Measurements from ENCODE around the gene OR2T11. TPM values are rescaled to one million over a fixed set of nuclear protein-coding genes. Genes with fewer than 3 reads are reported as not detected.

OR2T11 gene
- total RNA-seq, 1 donor from 2014 or later: not detected

GRCh38 chr1:248597589-248597988 lies 37.3 kb downstream of the OR2T11 start, which contains the start of gene OR2T10:
Gene OR2T10 (minus strand): TSS chr1:248597700. CDS start chr1:248593768, 3,932 bp downstream.
- FAIRE-seq (no peak), DNase-seq (ENCODE audit: low read depth) (no peak)

GRCh38 chr1:248596615-248597014 lies 38.3 kb downstream of the OR2T11 start:
- Mint-ChIP-seq H3K4me3 (ENCODE audit: unreplicated experiment) (no peak overlapping the region), H3K9me3 (ENCODE audit: unreplicated experiment) (no peaks in the 10 kb centered on the region), H3K4me1 (ENCODE audit: low read depth, unreplicated experiment) (no peaks in the 10 kb centered on the region), H3K27ac (ENCODE audit: unreplicated experiment) (no peak overlapping the region), H3K27me3 (ENCODE audit: low read depth, unreplicated experiment) (no peaks in the 10 kb centered on the region), H3K36me3 (ENCODE audit: low read depth, unreplicated experiment) (no peaks in the 10 kb centered on the region)
- H3K9ac ChIP-seq (ENCODE audit: low read length): no peak overlapping the region
- TF ChIP-seq EZH2 (IDR thresholded peaks at IDR 0.05; ENCODE audit: insufficient read depth, low read length): no peak
- TF ChIP-seq CTCF (IDR thresholded peaks at IDR 0.05; ENCODE audit: insufficient read depth, low read depth, low read length): no peak
- H3K36me3 ChIP-seq (ENCODE audit: insufficient read depth, low read length): no peaks in the 10 kb centered on the region
- H3K79me2 ChIP-seq (ENCODE audit: insufficient read depth, low read length): no peaks in the 10 kb centered on the region
- FAIRE-seq: no peak
- peaks cover 16% of the 10 kb centered on the region for H3K9me3 ChIP-seq (ENCODE audit: insufficient read depth, low read depth, low read length)
- no peak overlapping the region for H3K27ac ChIP-seq (ENCODE audit: low read depth, low read length)
- H3K27me3 ChIP-seq (ENCODE audit: insufficient read depth, low read length): no peaks in the 10 kb centered on the region
- DNase-seq (ENCODE audit: low read depth): no peak
- H4K20me1 ChIP-seq (ENCODE audit: insufficient read depth, low read length): no peaks in the 10 kb centered on the region
- no peak overlapping the region for H3K4me2 ChIP-seq (ENCODE audit: low read length)
- no peak overlapping the region for H3K4me3 ChIP-seq (ENCODE audit: insufficient read depth, low read depth, low read length)
- no peaks in the 10 kb centered on the region for H3K4me1 ChIP-seq (ENCODE audit: insufficient read depth, low read length)
- no peak overlapping the region for H2AFZ ChIP-seq (ENCODE audit: low read depth, low read length)

More at GRCh38 chr1:248597589-248597988, 37.3 kb downstream of the OR2T11 start, which contains the start of gene OR2T10:
- no peaks in the 10 kb centered on the region for H3K9me3 Mint-ChIP-seq (ENCODE audit: unreplicated experiment)
- no peak within 1 kb of the TSS for H3K4me2 ChIP-seq (ENCODE audit: low read length)
- no peaks in the 10 kb centered on the region for H3K79me2 ChIP-seq (ENCODE audit: insufficient read depth, low read length)
- H3K4me1 Mint-ChIP-seq (ENCODE audit: low read depth, unreplicated experiment): no peaks in the 10 kb centered on the region
- no peaks in the 10 kb centered on the region for H3K27me3 ChIP-seq (ENCODE audit: insufficient read depth, low read length)
- H3K4me1 ChIP-seq (ENCODE audit: insufficient read depth, low read length): no peaks in the 10 kb centered on the region
- H3K36me3 Mint-ChIP-seq (ENCODE audit: low read depth, unreplicated experiment): no peaks in the 10 kb centered on the region
- TF ChIP-seq CTCF (IDR thresholded peaks at IDR 0.05; ENCODE audit: insufficient read depth, low read depth, low read length) (no peak), EZH2 (IDR thresholded peaks at IDR 0.05; ENCODE audit: insufficient read depth, low read length) (no peak)
- no peaks in the 10 kb centered on the region for H4K20me1 ChIP-seq (ENCODE audit: insufficient read depth, low read length)
- H3K27ac Mint-ChIP-seq (ENCODE audit: unreplicated experiment): no peak within 1 kb of the TSS
- H2AFZ ChIP-seq (ENCODE audit: low read depth, low read length): no peak within 1 kb of the TSS
- no peaks in the 10 kb centered on the region for H3K27me3 Mint-ChIP-seq (ENCODE audit: low read depth, unreplicated experiment)
- H3K4me3 Mint-ChIP-seq (ENCODE audit: unreplicated experiment): no peak within 1 kb of the TSS
- H3K36me3 ChIP-seq (ENCODE audit: insufficient read depth, low read length): no peaks in the 10 kb centered on the region
- no peak within 1 kb of the TSS for H3K4me3 ChIP-seq (ENCODE audit: insufficient read depth, low read depth, low read length)
- peaks cover 15% of the 10 kb centered on the region for H3K9me3 ChIP-seq (ENCODE audit: insufficient read depth, low read depth, low read length)
- no peak within 1 kb of the TSS for H3K27ac ChIP-seq (ENCODE audit: low read depth, low read length)
- H3K9ac ChIP-seq (ENCODE audit: low read length): no peak within 1 kb of the TSS

- Mint-ChIP-seq H3K4me1 (ENCODE audit: low read depth, unreplicated experiment) (no peaks in the 10 kb centered on the region), H3K27me3 (ENCODE audit: low read depth, unreplicated experiment) (no peaks in the 10 kb centered on the region), H3K27ac (ENCODE audit: unreplicated experiment) (no peak overlapping the region), H3K9me3 (ENCODE audit: unreplicated experiment) (peaks cover 2% of the 10 kb centered on the region), H3K4me3 (ENCODE audit: unreplicated experiment) (no peak overlapping the region), H3K36me3 (ENCODE audit: low read depth, unreplicated experiment) (no peaks in the 10 kb centered on the region)
- DNase-seq (ENCODE audit: low read depth) (no peak), FAIRE-seq (no peak)
- H3K27ac ChIP-seq (ENCODE audit: low read depth, low read length): no peak overlapping the region
- H2AFZ ChIP-seq (ENCODE audit: low read depth, low read length): no peak overlapping the region
- H3K9ac ChIP-seq (ENCODE audit: low read length): no peak overlapping the region
- no peak overlapping the region for H3K4me3 ChIP-seq (ENCODE audit: insufficient read depth, low read depth, low read length)
- no peaks in the 10 kb centered on the region for H3K4me1 ChIP-seq (ENCODE audit: insufficient read depth, low read length)
- H3K36me3 ChIP-seq (ENCODE audit: insufficient read depth, low read length): no peaks in the 10 kb centered on the region
- H3K27me3 ChIP-seq (ENCODE audit: insufficient read depth, low read length): no peaks in the 10 kb centered on the region
- no peak overlapping the region for H3K4me2 ChIP-seq (ENCODE audit: low read length)
- no peaks in the 10 kb centered on the region for H4K20me1 ChIP-seq (ENCODE audit: insufficient read depth, low read length)
- TF ChIP-seq CTCF (IDR thresholded peaks at IDR 0.05; ENCODE audit: insufficient read depth, low read depth, low read length) (no peak), EZH2 (IDR thresholded peaks at IDR 0.05; ENCODE audit: insufficient read depth, low read length) (no peak)
- no peaks in the 10 kb centered on the region for H3K79me2 ChIP-seq (ENCODE audit: insufficient read depth, low read length)
- peaks cover 15% of the 10 kb centered on the region for H3K9me3 ChIP-seq (ENCODE audit: insufficient read depth, low read depth, low read length)
Measured at GRCh38 chr1:248593226-248593625, 41.7 kb downstream of the OR2T11 start.

All from astrocyte (in vitro differentiated cells and primary cell).